Neural progenitor cell (in vitro differentiated cells): ENCODE data around the gene PPL. TPM values are rescaled to one million over a fixed set of nuclear protein-coding genes. Genes with fewer than 3 reads are reported as not detected.

Experiments
- DNase-seq: peaks from one replicate; pipeline ENCODE4 v3.0.0-alpha.2; 2016; ENCODE audit warnings: low spot score
- H2AFZ ChIP-seq: fragments of 200-600 bp; sonication (generic); replicated peaks from 2 replicates; pipeline ENCODE4 v1.6.1; 2016; ENCODE audit warnings: antibody characterized with exemption
- H3F3A ChIP-seq: fragments of 200-600 bp; sonication (generic); 2 replicates; pipeline ENCODE4 v1.6.1; 2016; ENCODE audit warnings: antibody characterized with exemption, low read depth
- H3K27ac ChIP-seq: fragments of 200-600 bp; sonication (generic); 2 replicates; pipeline ENCODE4 v1.5.1; 2016; ENCODE audit warnings: mild to moderate bottlenecking
- H3K27me3 ChIP-seq: fragments of 200-600 bp; sonication (generic); 2 replicates; pipeline ENCODE4 v1.6.1; 2016; ENCODE audit warnings: mild to moderate bottlenecking, moderate library complexity
- H3K36me3 ChIP-seq: fragments of 200-600 bp; sonication (generic); 2 replicates; pipeline ENCODE4 v1.5.1; 2016
- H3K4me1 ChIP-seq: fragments of 200-600 bp; sonication (generic); 2 replicates; pipeline ENCODE4 v1.6.1; 2016; ENCODE audit warnings: mixed run types
- H3K4me2 ChIP-seq: fragments of 200-600 bp; sonication (generic); 2 replicates; pipeline ENCODE4 v1.6.1; 2016
- H3K4me3 ChIP-seq: fragments of 200-600 bp; sonication (generic); 2 replicates; pipeline ENCODE4 v1.5.1; 2016
- H3K79me2 ChIP-seq: fragments of 200-600 bp; sonication (generic); 2 replicates; pipeline ENCODE4 v1.6.1; 2016; ENCODE audit warnings: low read depth
- H3K9ac ChIP-seq: fragments of 200-600 bp; sonication (generic); 2 replicates; pipeline ENCODE4 v1.6.1; 2016
- H3K9me3 ChIP-seq: fragments of 200-600 bp; sonication (generic); 2 replicates; pipeline ENCODE4 v1.5.1; 2016; ENCODE audit warnings: low read depth
- H4K20me1 ChIP-seq: fragments of 200-600 bp; sonication (generic); 2 replicates; pipeline ENCODE4 v1.6.1; 2016; ENCODE audit warnings: low read depth
- H3K27ac Mint-ChIP-seq: 3 replicates; pipeline ENCODE4 v1.8.0; 2021; ENCODE audit warnings: mixed read lengths
- H3K27me3 Mint-ChIP-seq: 2 replicates; pipeline ENCODE4 v1.8.0; 2022; ENCODE audit warnings: low read depth, mild to moderate bottlenecking, inconsistent platforms, moderate library complexity, mixed read lengths; ENCODE audit not compliant: insufficient read depth
- H3K36me3 Mint-ChIP-seq: 3 replicates; pipeline ENCODE4 v1.8.0; 2021; ENCODE audit warnings: mixed read lengths
- H3K4me1 Mint-ChIP-seq: 3 replicates; pipeline ENCODE4 v1.8.0; 2021; ENCODE audit warnings: mixed read lengths
- H3K4me3 Mint-ChIP-seq: 3 replicates; pipeline ENCODE4 v1.8.0; 2021; ENCODE audit warnings: mild to moderate bottlenecking, moderate library complexity, mixed read lengths
- H3K9me3 Mint-ChIP-seq: 3 replicates; pipeline ENCODE4 v1.8.0; 2020; ENCODE audit warnings: mixed read lengths
- CTCF ChIP-seq: fragments of 200-600 bp; sonication (generic); IDR thresholded peaks from 2 replicates; pipeline ENCODE4 v1.5.1; 2017; ENCODE audit warnings: antibody characterized with exemption, mild to moderate bottlenecking
- EZH2 ChIP-seq: fragments of 200-600 bp; sonication (generic); IDR thresholded peaks from 2 replicates; pipeline ENCODE4 v1.6.1; 2017; ENCODE audit warnings: antibody characterized with exemption, mild to moderate bottlenecking, moderate library complexity
- EZH2phosphoT487 ChIP-seq: fragments of 200-600 bp; sonication (generic); IDR thresholded peaks from 2 replicates; pipeline ENCODE4 v1.6.1; 2017; ENCODE audit warnings: antibody characterized with exemption
- total RNA-seq: library from RNA; depleted of rRNA; stranded (reverse); fragments of >200 nt; gene quantifications from 2 replicates; pipeline ENCODE4 v1.2.3, GENCODE V29; 2015; ENCODE audit warnings: low replicate concordance

Gene PPL
- total RNA-seq, 1 donor from 2014 or later, result 1.0 TPM

GRCh38 chr16:4915226-4915761 lies 21.7 kb downstream of the PPL start:
- H3K79me2 ChIP-seq, result no peaks in the 10 kb centered on the region
- H3K4me3 ChIP-seq, result no peak overlapping the region
- no peak overlapping the region for H3K4me3 Mint-ChIP-seq
- H2AFZ ChIP-seq, result no peak overlapping the region
- H3K4me2 ChIP-seq, result no peak overlapping the region
- H3K36me3 ChIP-seq, result no peaks in the 10 kb centered on the region
- TF ChIP-seq CTCF (no peak), EZH2phosphoT487 (no peak), EZH2 (no peak)
- H3K27ac Mint-ChIP-seq, result no peak overlapping the region
- peaks cover 8% of the 10 kb centered on the region for H3K4me1 ChIP-seq
- no peaks in the 10 kb centered on the region for H3K27me3 ChIP-seq
- peaks cover 2% of the 10 kb centered on the region for H3K27me3 Mint-ChIP-seq
- H3K9ac ChIP-seq, result no peak overlapping the region
- H3K36me3 Mint-ChIP-seq, result no peaks in the 10 kb centered on the region
- peaks cover 9% of the 10 kb centered on the region for H3K4me1 Mint-ChIP-seq
- H4K20me1 ChIP-seq, result peaks cover 3% of the 10 kb centered on the region
- H3K9me3 Mint-ChIP-seq, result no peaks in the 10 kb centered on the region
- no peaks in the 10 kb centered on the region for H3K9me3 ChIP-seq
- H3F3A ChIP-seq, result peaks cover 11% of the 10 kb centered on the region
- H3K27ac ChIP-seq, result no peak overlapping the region
- no peak for DNase-seq

GRCh38 chr16:4914528-4915225 lies 22.3 kb downstream of the PPL start:
- H3F3A ChIP-seq, result peaks cover 11% of the 10 kb centered on the region
- peaks cover 3% of the 10 kb centered on the region for H4K20me1 ChIP-seq
- no peaks in the 10 kb centered on the region for H3K79me2 ChIP-seq
- H3K4me1 ChIP-seq, result peaks cover 8% of the 10 kb centered on the region
- TF ChIP-seq EZH2phosphoT487 (no peak), CTCF (no peak), EZH2 (no peak)
- Mint-ChIP-seq H3K27ac (no peak overlapping the region), H3K4me1 (peaks cover 9% of the 10 kb centered on the region), H3K36me3 (no peaks in the 10 kb centered on the region), H3K27me3 (peaks cover 4% of the 10 kb centered on the region), H3K4me3 (no peak overlapping the region), H3K9me3 (no peaks in the 10 kb centered on the region)
- no peak for DNase-seq
- no peak overlapping the region for H3K27ac ChIP-seq
- no peaks in the 10 kb centered on the region for H3K27me3 ChIP-seq
- no peaks in the 10 kb centered on the region for H3K9me3 ChIP-seq
- H3K36me3 ChIP-seq, result no peaks in the 10 kb centered on the region
- no peak overlapping the region for H2AFZ ChIP-seq
- no peak overlapping the region for H3K4me3 ChIP-seq
- H3K4me2 ChIP-seq, result no peak overlapping the region
- H3K9ac ChIP-seq, result no peak overlapping the region

DNA sequence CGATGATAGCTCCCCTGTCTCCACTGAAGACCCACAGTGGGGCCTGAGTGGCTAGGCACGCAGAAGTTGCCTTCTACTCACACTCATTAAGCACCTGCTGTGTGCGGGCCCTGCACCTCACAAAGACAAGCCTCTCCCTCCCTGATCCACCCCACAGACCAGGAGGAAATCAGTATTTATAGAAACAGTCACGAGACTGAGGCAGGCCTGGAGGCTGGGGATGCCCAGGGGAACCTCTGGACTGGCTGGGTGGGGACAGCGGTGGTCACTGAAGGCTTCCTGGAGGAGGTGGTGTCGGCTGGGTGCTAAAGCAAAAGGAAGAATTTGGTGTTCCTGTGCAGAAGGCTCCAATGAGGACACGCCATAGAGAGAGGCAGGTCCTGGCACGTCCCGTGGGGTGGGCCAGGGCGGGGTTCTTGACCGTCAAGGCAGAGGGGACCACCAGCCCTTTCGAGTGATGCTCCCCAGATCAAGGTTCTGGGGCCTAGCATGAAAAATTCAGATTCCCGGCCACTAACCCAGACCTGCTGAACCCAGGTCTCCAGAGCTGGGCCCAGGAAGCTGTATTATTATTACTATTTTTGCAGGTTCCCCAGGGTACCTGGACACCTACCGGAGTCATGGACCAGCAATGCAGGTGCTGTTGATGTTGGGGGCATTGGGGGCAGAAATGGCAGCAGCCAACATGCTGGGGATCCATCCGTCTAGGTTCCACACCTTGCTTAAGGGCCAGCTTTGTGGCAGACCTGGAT lies 23.0 kb downstream of the PPL start:
- TF ChIP-seq CTCF (no peak), EZH2 (no peak), EZH2phosphoT487 (no peak)
- no peak for DNase-seq
- peaks cover 8% of the 10 kb centered on the region for H3K4me1 ChIP-seq

More for the DNA sequence above, 23.0 kb downstream of the PPL start:
- Mint-ChIP-seq H3K4me1 (peaks cover 9% of the 10 kb centered on the region), H3K27ac (peak overlapping the region; percentile 50), H3K27me3 (peaks cover 4% of the 10 kb centered on the region), H3K4me3 (no peak overlapping the region), H3K9me3 (no peaks in the 10 kb centered on the region), H3K36me3 (no peaks in the 10 kb centered on the region)
- no peak overlapping the region for H3K27ac ChIP-seq
- H3K4me3 ChIP-seq, result no peak overlapping the region
- no peak overlapping the region for H3K4me2 ChIP-seq
- H2AFZ ChIP-seq, result no peak overlapping the region
- no peaks in the 10 kb centered on the region for H3K27me3 ChIP-seq
- H3K79me2 ChIP-seq, result no peaks in the 10 kb centered on the region
- H3K36me3 ChIP-seq, result no peaks in the 10 kb centered on the region
- peaks cover 3% of the 10 kb centered on the region for H4K20me1 ChIP-seq
- no peaks in the 10 kb centered on the region for H3K9me3 ChIP-seq
- no peak overlapping the region for H3K9ac ChIP-seq
- peaks cover 11% of the 10 kb centered on the region for H3F3A ChIP-seq
